BJ (cell line): ENCODE results near the gene TRAF7. TPM values are rescaled to one million over a fixed set of nuclear protein-coding genes. Genes with fewer than 3 reads are reported as not detected.
"Not testable (repeated sequence)": the region's sequence is repeated elsewhere in the genome, so short reads cannot be mapped to it uniquely, and the experiment has no call there.

Experiments used
- CTCF ChIA-PET: fragments of 350-600 bp; formaldehyde crosslinking; extraction: SDS; loops from one replicate; lab custom pipeline; 2021; ENCODE audit warnings: antibody characterized with exemption, inconsistent platforms; lab: Yijun Ruan, JAX
- POLR2A ChIA-PET: fragments of 300-600 bp; sonication (Branson Sonifier 250); formaldehyde crosslinking; extraction: SDS; loops from one replicate; lab custom pipeline; 2021; ENCODE audit warnings: antibody characterized with exemption; lab: Charles Lee
- DNase-seq: peaks from one replicate; pipeline ENCODE4 v3.0.0-alpha.2; 2011; ENCODE audit warnings: low read depth
- H3K27me3 ChIP-seq: 2 replicates; pipeline ENCODE4 v1.6.0; 2011; ENCODE audit warnings: low read length; ENCODE audit not compliant: control insufficient read depth, insufficient read depth
- H3K36me3 ChIP-seq: 2 replicates; pipeline ENCODE4 v1.5.1; 2011; ENCODE audit warnings: low read length; ENCODE audit not compliant: control insufficient read depth, insufficient read depth
- H3K4me3 ChIP-seq: 2 replicates; pipeline ENCODE4 v1.5.1; 2011; ENCODE audit warnings: low read depth, mild to moderate bottlenecking, control low read depth, low read length
- CTCF ChIP-seq: IDR thresholded peaks from 2 replicates; pipeline ENCODE4 v1.5.1; 2011; ENCODE audit warnings: low read depth, mild to moderate bottlenecking, control low read depth, inconsistent platforms, low read length, moderate library complexity; ENCODE audit not compliant: insufficient read depth
- polyA plus RNA-seq: library from polyadenylated mRNA; depleted of rRNA; stranded (reverse); fragments of >200 nt; gene quantifications from 2 replicates; pipeline ENCODE4 v1.2.3, GENCODE V29; 2011

Gene TRAF7
- polyA plus RNA-seq, 1 experiment = 68.1 TPM

GRCh38 chr16:2121853-2122252 lies 33.7 kb upstream of the TRAF7 start:
- CTCF ChIA-PET = interaction anchor here (0.7 to 2.7 kb wide), 6 partner anchors 19 to 130 kb away, joined by 3 to 14 read pairs (median 4); partner anchors contain the start of genes ECI1 and RAB26
- Histone ChIP-seq H3K27me3 (no peaks in the 10 kb centered on the region), H3K4me3 (no peak overlapping the region), H3K36me3 (peaks cover 2% of the 10 kb centered on the region; the same call in 1 of the 2 replicates)
- TF ChIP-seq CTCF = no peak
- no peak for DNase-seq
- POLR2A ChIA-PET = no interaction called here

- no peak for TF ChIP-seq CTCF
- no peaks in the 10 kb centered on the region for H3K27me3 ChIP-seq
- peaks cover 2% of the 10 kb centered on the region; the same call in 1 of the 2 replicates for H3K36me3 ChIP-seq
- ChIA-PET CTCF (interaction anchor here (2.7 kb wide), 1 partner anchor 18 kb away, joined by 14 read pairs; no protein-coding TSS in a partner anchor), POLR2A (no interaction called here)
- no peak overlapping the region for H3K4me3 ChIP-seq
- no peak for DNase-seq
These were observed 33.2 kb upstream of the TRAF7 start for GRCh38 chr16:2122429-2122828.

GRCh38 chr16:2122934-2123683 lies 32.5 kb upstream of the TRAF7 start:
- POLR2A ChIA-PET, H3K4me3 ChIP-seq, H3K27me3 ChIP-seq, DNase-seq, H3K36me3 ChIP-seq, CTCF ChIA-PET: not testable (repeated sequence)

- POLR2A ChIA-PET, DNase-seq: not testable (repeated sequence)
These were observed 31.7 kb upstream of the TRAF7 start for GRCh38 chr16:2123706-2124376.

GRCh38 chr16:2124377-2124693 lies 31.2 kb upstream of the TRAF7 start:
- DNase-seq, H3K27me3 ChIP-seq, H3K36me3 ChIP-seq, POLR2A ChIA-PET: not testable (repeated sequence)
- H3K4me3 ChIP-seq = peak overlapping the region; percentile 24; the same call in 1 of the 2 replicates
- CTCF ChIA-PET = interaction anchor here (1.1 to 1.6 kb wide), 2 partner anchors 16 to 127 kb away, joined by 3 to 6 read pairs; partner anchors contain the start of gene ECI1

More at GRCh38 chr16:2123706-2124376, 31.7 kb upstream of the TRAF7 start:
- not testable (repeated sequence) for H3K4me3 ChIP-seq, H3K36me3 ChIP-seq, H3K27me3 ChIP-seq
- CTCF ChIA-PET = interaction anchor here (1.6 kb wide), 1 partner anchor 128 kb away, joined by 3 read pairs; the partner anchor contains the start of gene ECI1

GRCh38 chr16:2124694-2125444 lies 30.7 kb upstream of the TRAF7 start:
- CTCF ChIA-PET = interaction anchor here (1.1 to 1.6 kb wide), 2 partner anchors 16 to 127 kb away, joined by 3 to 6 read pairs; partner anchors contain the start of gene ECI1
- H3K36me3 ChIP-seq, POLR2A ChIA-PET, H3K27me3 ChIP-seq, DNase-seq: not testable (repeated sequence)
- peak overlapping the region; percentile 24 for H3K4me3 ChIP-seq

- DNase-seq, H3K27me3 ChIP-seq, H3K36me3 ChIP-seq, POLR2A ChIA-PET: not testable (repeated sequence)
- CTCF ChIA-PET = interaction anchor here (1.1 kb wide), 1 partner anchor 15 kb away, joined by 6 read pairs; no protein-coding TSS in a partner anchor
- H3K4me3 ChIP-seq = peak overlapping the region; percentile 6; the same call in 1 of the 2 replicates
These were observed 30.0 kb upstream of the TRAF7 start for GRCh38 chr16:2125609-2126008.

GRCh38 chr16:2126161-2126743 lies 29.3 kb upstream of the TRAF7 start:
- CTCF ChIA-PET = interaction anchor here (1.0 kb wide), 1 partner anchor 104 kb away, joined by 4 read pairs; no protein-coding TSS in a partner anchor
- H3K27me3 ChIP-seq, DNase-seq, H3K4me3 ChIP-seq, H3K36me3 ChIP-seq, POLR2A ChIA-PET: not testable (repeated sequence)

GRCh38 chr16:2126928-2127556 lies 28.5 kb upstream of the TRAF7 start:
- CTCF ChIA-PET = interaction anchor here (1.0 kb wide), 1 partner anchor 105 kb away, joined by 4 read pairs; no protein-coding TSS in a partner anchor
- DNase-seq, POLR2A ChIA-PET: not testable (repeated sequence)

More at GRCh38 chr16:2126928-2127556, 28.5 kb upstream of the TRAF7 start:
- not testable (repeated sequence) for H3K27me3 ChIP-seq, H3K36me3 ChIP-seq, H3K4me3 ChIP-seq
